ENCODE data around the gene PARN.
A peak's percentile ranks its signal among the peaks of the same experiment; 100 is the strongest.

The PARN gene

DNA sequence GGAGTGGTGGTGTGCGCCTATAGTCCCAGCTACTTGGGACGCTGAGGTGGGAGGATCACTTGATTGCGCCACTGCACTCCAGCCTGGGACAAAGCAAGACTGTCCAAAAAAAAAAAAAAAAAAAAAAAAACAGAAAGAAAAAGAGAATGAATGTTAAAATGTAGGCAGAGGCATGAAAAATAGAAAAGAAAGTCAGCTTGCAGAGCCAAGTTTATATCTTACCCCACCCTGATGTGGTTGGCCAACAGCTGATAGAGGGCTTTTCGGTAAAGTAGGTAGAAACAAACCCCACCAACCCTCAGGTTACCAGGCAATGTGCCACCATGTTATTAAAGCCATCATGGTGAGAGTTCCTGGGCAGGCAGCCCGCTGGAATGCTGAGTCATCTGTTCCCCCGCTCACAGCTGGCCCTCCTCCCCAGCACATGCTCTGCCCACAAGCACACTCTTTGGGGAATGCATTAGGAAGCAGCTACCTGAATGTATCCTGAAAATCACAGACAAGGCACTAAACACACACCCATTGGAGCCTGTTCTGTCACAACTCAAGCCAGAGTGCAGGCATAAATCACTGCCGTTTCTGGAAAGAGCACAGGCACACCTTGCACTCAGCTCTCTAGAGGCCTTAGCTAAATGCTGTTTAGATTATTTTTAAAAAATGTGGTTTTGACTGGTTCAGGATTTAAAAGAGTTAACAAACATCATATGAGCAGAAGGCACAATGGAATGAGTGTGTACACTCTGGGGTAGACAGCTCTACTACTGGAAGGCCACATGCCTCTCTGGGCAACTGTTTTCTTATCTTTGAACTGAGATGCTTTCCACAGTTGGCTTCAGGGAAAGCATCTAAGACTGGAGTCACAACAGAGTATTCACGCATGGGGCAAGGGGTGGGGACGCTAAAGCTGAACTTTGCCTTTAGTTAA, 128.5 kb downstream of the PARN start:
- DNase-seq = peak; percentile 90
- in situ Hi-C loops (cut with HindIII; ENCODE audit: low pct_ligation_motif_present, low sequenced_read_pairs) = loop anchor here (25.0 kb wide), 1 partner anchor 564 kb away; no protein-coding TSS in a partner anchor

DNA sequence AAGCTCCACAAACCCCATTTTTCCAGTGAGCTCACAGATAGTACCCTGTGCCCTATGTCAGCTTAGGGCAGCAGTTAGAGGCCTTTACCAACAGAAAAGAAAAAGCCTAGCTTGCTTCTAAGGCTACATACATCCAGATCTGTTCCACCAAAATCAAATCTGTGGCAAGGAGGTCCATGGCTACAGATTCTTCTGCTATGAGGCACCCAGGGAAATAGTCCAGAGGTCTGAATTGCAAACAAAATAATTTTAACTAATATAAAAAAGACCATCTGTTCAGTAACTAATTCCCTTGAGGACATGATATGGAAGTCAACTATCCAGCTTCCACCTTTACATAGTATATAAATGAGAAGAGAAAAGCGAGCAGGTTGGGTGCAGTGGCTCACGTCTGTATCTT, 129.3 kb downstream of the PARN start:
- in situ Hi-C loops (cut with HindIII; ENCODE audit: low pct_ligation_motif_present, low sequenced_read_pairs) = loop anchor here (25.0 kb wide), 1 partner anchor 563 kb away; no protein-coding TSS in a partner anchor
- peak overlapping the region; percentile 5 for H3K27ac ChIP-seq
- TF ChIP-seq, protein P1, sequence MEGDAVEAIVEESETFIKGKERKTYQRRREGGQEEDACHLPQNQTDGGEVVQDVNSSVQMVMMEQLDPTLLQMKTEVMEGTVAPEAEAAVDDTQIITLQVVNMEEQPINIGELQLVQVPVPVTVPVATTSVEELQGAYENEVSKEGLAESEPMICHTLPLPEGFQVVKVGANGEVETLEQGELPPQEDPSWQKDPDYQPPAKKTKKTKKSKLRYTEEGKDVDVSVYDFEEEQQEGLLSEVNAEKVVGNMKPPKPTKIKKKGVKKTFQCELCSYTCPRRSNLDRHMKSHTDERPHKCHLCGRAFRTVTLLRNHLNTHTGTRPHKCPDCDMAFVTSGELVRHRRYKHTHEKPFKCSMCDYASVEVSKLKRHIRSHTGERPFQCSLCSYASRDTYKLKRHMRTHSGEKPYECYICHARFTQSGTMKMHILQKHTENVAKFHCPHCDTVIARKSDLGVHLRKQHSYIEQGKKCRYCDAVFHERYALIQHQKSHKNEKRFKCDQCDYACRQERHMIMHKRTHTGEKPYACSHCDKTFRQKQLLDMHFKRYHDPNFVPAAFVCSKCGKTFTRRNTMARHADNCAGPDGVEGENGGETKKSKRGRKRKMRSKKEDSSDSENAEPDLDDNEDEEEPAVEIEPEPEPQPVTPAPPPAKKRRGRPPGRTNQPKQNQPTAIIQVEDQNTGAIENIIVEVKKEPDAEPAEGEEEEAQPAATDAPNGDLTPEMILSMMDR (IDR thresholded peaks at IDR 0.05; ENCODE audit: low read depth, low read length, missing control alignments) = no peak
- no peaks in the 10 kb centered on the region for H3K27me3 ChIP-seq (replicated peaks)
- H3K36me3 ChIP-seq (replicated peaks) = no peaks in the 10 kb centered on the region
- H3K4me3 ChIP-seq (ENCODE audit: low read depth, low read length) = no peak overlapping the region
- DNase-seq = no peak

More for the DNA sequence above, 128.5 kb downstream of the PARN start:
- TF ChIP-seq, protein P1 (IDR thresholded peaks at IDR 0.05; ENCODE audit: low read depth, low read length, missing control alignments) = no peak
- Histone ChIP-seq H3K27ac (peak overlapping the region; percentile 79), H3K4me3 (ENCODE audit: low read depth, low read length) (no peak overlapping the region), H3K36me3 (replicated peaks) (no peaks in the 10 kb centered on the region), H3K27me3 (replicated peaks) (no peaks in the 10 kb centered on the region)

DNA sequence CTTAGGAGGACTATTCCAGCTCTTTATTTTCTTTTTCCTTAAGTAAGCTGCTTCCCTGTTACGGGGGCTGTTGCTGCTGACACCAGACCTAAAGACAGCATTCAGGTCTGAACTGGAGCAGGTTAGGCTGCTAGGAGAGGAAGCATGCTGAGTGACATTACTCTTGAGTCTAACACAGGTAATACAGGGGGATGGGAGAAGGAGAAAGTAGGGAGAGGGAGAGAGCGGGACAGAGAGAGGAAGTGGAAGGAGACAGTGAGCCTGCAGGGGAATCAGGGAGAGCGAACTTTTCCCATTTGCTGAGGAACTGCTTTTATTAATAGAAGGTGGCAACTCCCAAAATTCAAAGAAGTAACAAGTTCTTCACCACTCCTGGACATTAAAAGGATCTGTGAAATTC, 130.9 kb downstream of the PARN start:
- Histone ChIP-seq H3K27me3 (replicated peaks) (no peaks in the 10 kb centered on the region), H3K27ac (no peak overlapping the region), H3K4me3 (ENCODE audit: low read depth, low read length) (no peak overlapping the region), H3K36me3 (replicated peaks) (no peaks in the 10 kb centered on the region)
- DNase-seq = no peak
- TF ChIP-seq, protein P1 (IDR thresholded peaks at IDR 0.05; ENCODE audit: low read depth, low read length, missing control alignments) = no peak
- in situ Hi-C loops (cut with HindIII; ENCODE audit: low pct_ligation_motif_present, low sequenced_read_pairs) = no loop called here

DNA sequence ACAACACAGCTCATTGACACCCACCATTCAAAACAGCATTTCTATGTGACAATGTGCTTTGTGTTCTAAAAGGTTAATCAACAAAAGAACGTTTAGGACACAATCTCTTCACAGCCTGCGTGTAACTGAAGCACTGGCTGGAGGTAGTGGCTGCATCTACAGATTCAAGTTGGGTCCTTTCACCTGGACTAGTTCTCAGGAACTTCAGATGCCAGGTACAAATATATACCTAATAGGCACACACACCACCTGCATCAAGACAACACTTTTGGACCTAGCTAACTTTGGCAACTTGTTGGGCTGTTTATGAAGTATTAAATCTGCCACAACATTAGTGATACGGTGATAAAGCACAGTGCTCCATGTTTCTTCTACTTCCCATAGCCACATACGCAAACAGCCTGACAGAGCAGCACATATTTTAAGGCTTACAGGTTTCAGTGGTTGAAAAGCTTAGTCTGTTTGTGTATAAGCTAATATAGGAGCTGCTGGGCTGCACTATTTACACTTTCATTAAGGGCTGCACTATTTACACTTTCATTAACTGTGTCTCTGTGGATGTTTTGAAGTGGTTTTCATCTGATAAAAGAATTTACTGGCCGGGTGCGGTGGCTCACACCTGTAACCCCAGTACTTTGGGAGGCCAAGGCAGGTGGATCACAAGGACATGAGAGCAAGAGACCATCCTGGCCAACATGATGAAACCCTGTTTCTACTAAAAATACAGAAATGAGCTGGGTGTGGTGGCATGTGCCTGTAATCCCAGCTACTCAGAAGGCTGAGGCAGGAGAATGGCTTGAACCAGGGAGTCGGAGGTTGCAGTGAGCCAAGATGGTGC, 132.6 kb downstream of the PARN start:
- TF ChIP-seq, protein P1 (IDR thresholded peaks at IDR 0.05; ENCODE audit: low read depth, low read length, missing control alignments) = no peak
- H3K27me3 ChIP-seq (replicated peaks) = no peaks in the 10 kb centered on the region
- in situ Hi-C loops (cut with HindIII; ENCODE audit: low pct_ligation_motif_present, low sequenced_read_pairs) = no loop called here
- H3K4me3 ChIP-seq (ENCODE audit: low read depth, low read length) = no peak overlapping the region
- no peak overlapping the region for H3K27ac ChIP-seq
- no peak for DNase-seq
- no peaks in the 10 kb centered on the region for H3K36me3 ChIP-seq (replicated peaks)

DNA sequence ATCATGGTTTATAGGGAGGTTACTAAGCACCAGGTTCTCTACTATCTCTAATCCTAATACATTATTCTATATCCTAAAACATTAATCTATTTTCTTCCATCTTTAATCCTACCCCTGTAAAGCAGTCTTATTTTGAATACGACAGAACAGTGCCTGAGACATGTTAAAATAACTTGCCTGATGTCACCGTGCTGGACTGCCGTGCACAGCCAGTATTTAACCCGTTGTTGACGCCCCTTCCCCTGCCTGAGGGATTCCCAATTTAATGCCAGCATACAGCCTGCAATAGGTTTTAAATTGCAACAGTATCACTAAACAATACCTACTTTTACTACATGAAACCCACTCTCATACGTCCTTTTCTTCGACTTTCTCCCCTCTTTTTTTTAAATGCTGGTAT, 133.3 kb downstream of the PARN start:
- TF ChIP-seq, protein P1 (IDR thresholded peaks at IDR 0.05; ENCODE audit: low read depth, low read length, missing control alignments) = no peak
- Histone ChIP-seq H3K36me3 (replicated peaks) (no peaks in the 10 kb centered on the region), H3K27me3 (replicated peaks) (no peaks in the 10 kb centered on the region), H3K27ac (no peak overlapping the region), H3K4me3 (ENCODE audit: low read depth, low read length) (no peak overlapping the region)
- no peak for DNase-seq
- in situ Hi-C loops (cut with HindIII; ENCODE audit: low pct_ligation_motif_present, low sequenced_read_pairs) = no loop called here

Measured in brain microvascular endothelial cell (primary cell).